ENCODE measurements around the gene OPN1LW. TPM values are rescaled to one million over a fixed set of nuclear protein-coding genes. Genes with fewer than 3 reads are reported as not detected.

OPN1LW gene
- not detected in 2 replicates for polyA plus RNA-seq

GRCh38 chrX:154144010-154144409 is at the start of gene OPN1LW:
TSS of gene OPN1LW (plus strand) at chrX:154144243. CDS start at chrX:154144284, 41 bp downstream.

GRCh38 chrX:154097589-154098541 is 46.2 kb upstream of the OPN1LW start, which contains the start of gene MECP2:
TSS of gene MECP2 (minus strand) at chrX:154097717.

GRCh38 chrX:154182296-154182695 is 38.3 kb downstream of the OPN1LW start, which contains the start of gene OPN1MW:
TSS of gene OPN1MW (plus strand) at chrX:154182596. CDS start at chrX:154182678, 82 bp downstream.

Other genes starting within 250 kb of the OPN1LW start
- gene AVPR2, start 239.6 kb upstream of the OPN1LW start, polyA plus RNA-seq, result not detected in 2 replicates
- not detected in 2 replicates for gene ARHGAP4, start 218.0 kb upstream of the OPN1LW start, polyA plus RNA-seq
- gene NAA10, start 209.2 kb upstream of the OPN1LW start, polyA plus RNA-seq, result 53.4 and 55.0 TPM in 2 replicates
- gene RENBP, start 199.6 kb upstream of the OPN1LW start, polyA plus RNA-seq, result not detected in 2 replicates
- 4.1 and 5.5 TPM in 2 replicates for gene HCFC1, start 172.4 kb upstream of the OPN1LW start, polyA plus RNA-seq
- 1.6 and 5.4 TPM in 2 replicates for gene TMEM187, start 171.5 kb upstream of the OPN1LW start, polyA plus RNA-seq
- gene IRAK1, start 124.3 kb upstream of the OPN1LW start, polyA plus RNA-seq, result 2.4 and 3.6 TPM in 2 replicates
- gene MECP2, start 46.5 kb upstream of the OPN1LW start, polyA plus RNA-seq, result 4.3 and 6.9 TPM in 2 replicates
- gene OPN1MW, start 38.4 kb downstream of the OPN1LW start, polyA plus RNA-seq, result not detected in 2 replicates
- not detected in 2 replicates for gene OPN1MW2, start 75.5 kb downstream of the OPN1LW start, polyA plus RNA-seq
- not detected in 2 replicates for gene OPN1MW3, start 113.3 kb downstream of the OPN1LW start, polyA plus RNA-seq
- gene TEX28, start 150.9 kb downstream of the OPN1LW start, polyA plus RNA-seq, result not detected in 2 replicates
- not detected in 2 replicates for gene TKTL1, start 151.6 kb downstream of the OPN1LW start, polyA plus RNA-seq
- 4.9 TPM in 1 of 2 replicates, not detected in the other for gene FLNA, start 230.4 kb downstream of the OPN1LW start, polyA plus RNA-seq
- gene EMD, start 235.1 kb downstream of the OPN1LW start, polyA plus RNA-seq, result 1.6 and 2.0 TPM in 2 replicates

All from Purkinje cell (primary cell).